NCI-H2107 (cell line): ENCODE data around the gene EPHA3.

Experiments
- DNase-seq: peaks from one replicate; lab custom pipeline; 2025; lab: John Stamatoyannopoulos, UW

EPHA3 gene

DNA sequence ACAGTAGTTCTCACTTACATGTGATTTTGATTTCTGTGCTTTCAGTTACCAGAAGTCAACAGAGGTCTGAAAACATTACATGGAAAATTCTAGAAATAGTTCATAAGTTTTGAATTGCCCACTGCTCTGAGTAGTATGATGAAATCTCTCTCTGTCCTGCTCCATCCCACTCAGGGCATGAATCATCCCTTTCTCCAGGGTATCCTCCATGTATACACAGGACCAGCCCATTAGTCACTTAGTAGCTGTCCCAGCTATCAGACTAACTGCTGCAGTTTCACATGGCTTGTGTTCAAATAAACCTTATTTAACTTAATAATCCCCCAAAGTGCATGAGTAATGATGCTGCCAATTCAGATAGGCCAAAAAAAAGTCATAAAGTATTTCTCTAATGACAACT lies 38.6 kb downstream of the EPHA3 start:
- no peak for DNase-seq

DNA sequence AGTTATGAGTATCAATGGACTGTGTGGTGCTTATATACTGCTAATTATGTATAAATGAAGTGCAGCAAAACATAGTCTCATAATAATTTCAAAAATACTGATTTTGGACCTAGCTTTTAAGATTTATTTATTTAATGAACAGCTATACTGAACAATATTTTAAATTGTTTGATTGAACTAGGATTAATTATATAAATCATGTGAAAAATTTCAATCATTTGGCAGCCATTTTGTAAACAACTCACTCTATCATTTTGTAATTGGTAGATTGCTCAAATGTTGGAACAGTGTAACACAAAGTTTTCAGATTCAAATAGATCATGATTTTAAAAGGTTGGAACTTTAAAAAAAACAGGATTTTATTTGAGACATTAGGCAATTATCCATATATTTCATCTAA lies 47.0 kb downstream of the EPHA3 start:
- DNase-seq, result no peak

- no peak for DNase-seq
Measured at GRCh38 chr3:89155811-89156210, 48.4 kb downstream of the EPHA3 start.

DNA sequence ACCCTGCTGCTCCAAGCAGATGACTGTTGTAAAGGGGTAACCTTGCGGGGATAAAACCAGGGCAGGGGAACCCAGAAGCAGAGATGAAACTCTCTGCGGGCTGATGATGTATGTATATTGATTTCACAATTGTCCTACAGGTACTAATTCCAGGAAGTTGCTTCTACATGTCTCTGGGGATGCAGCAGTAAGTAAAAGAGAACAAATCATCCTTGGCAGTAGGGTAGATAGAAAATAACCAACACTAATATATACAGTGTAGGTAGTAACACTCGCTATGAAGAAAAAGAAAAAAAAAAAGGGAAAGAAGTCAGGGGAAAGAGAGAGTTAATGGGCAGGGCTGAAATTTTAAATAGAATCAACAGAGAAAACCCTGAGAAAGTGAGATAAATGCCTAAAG lies 50.2 kb downstream of the EPHA3 start:
- DNase-seq, result no peak

DNA sequence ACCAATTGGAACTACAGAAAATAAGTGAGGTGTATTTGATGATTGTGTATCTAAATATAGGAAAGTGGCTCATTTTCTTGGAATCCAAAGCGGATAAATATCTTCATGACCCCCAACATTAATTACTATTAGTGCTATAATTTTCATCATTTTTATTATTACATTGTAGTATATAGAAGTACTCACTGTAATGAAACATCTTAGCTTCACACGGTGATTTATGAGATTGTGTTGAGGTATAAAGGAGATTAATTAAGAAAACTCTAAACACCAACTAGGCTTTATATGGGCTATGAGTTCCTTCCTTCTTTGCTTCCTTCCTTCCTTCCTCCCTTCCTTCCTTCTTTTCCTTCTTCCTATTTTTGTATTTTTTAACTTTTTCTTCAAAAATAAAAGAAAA lies 52.2 kb downstream of the EPHA3 start:
- no peak for DNase-seq

DNA sequence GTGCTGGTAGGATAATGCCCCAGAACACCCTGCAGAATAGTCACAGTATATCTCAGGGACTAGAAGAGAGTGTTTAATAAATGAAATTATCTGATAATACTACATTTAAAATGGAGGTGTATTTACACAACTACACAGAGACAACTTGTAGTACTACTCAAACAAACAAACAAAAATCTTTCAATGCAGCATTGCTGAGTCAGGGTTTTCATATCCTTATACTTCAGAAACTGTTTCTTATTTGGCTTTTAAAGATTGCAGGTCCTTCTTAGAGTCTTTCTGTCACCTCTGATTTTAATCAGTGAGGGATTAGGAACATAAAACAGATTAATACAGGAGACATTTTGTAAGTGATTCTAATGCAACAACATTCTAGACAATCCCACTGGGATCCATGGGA lies 57.4 kb downstream of the EPHA3 start:
- DNase-seq, result no peak

- DNase-seq, result no peak
Measured at GRCh38 chr3:89165636-89166263, 58.3 kb downstream of the EPHA3 start.

DNA sequence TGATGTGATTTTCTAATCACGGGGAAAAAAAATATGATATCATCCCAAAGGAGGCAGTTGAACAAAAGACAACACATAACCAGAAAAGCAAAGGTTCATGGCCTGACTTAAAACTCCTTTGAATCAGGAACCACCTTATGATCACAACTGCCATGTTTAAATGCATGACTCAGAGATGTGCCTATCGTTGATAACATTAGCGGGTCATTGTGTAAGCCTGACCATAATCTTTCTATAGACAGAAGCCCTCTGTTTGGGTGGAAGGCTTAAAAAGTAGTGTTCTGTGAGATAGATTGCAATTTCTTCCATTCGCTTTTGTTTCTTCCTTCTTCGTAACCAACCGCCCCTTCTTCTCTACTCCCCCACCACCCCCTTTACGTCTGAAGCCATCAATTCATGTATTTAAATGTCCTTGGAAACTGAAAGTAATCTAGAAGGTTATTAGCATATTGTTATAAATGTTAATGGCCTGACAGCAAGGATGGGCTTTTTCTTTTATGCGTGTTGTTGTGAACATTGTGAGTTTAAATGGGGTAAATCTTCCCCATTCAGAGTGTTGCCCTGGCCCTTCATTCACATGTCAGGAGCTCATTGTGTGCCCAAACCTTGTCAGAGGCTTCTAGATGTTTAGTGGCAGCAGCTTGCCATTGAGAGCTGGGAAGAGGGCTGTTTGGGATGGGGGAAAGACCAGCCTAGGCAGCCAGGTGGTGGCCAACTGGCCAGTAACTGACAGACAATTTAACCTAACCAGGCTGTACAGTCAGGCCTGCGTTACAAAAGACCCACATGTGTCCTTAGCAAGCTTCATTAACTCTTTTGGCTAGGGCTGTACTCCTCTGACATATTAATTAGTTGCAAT lies 64.5 kb downstream of the EPHA3 start:
- no peak for DNase-seq

DNA sequence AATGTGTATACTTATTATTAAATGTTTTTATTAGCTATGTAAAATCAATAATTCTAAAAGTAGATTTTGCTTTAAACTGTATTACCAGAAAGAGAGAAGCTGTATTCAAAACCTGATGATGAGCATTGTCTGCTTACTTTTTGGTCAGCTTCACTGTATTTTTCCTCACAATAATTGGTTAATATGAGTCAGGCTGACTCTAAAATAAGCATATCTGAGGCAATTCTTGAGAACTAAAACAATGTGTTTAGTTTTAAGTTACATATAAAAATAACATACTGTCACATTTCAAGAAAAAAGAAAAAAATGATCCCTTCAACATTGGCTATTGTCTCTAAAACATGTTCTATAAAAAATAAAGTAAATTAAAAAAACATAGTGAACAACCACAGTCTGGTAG lies 66.1 kb downstream of the EPHA3 start:
- no peak for DNase-seq

GRCh38 chr3:89179355-89180001 lies 72.1 kb downstream of the EPHA3 start:
- no peak for DNase-seq

DNA sequence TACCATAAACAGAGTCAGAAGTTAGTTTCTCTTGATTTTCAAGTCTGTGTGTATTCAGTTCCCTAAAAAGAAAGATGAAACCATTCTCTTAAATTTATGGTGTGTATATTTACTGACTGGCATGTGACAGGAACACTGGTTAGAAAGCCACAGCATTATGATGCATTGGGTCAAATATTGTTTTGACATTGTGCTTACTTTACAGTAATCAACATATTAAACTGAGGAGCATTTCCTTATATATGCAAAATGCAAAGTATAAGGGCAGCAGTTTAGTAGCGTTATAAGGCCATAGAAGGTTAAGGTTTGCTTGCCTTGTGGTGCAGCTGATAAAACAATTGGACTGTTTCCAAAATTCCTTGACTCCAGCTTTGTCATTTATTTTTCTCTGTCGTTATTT lies 72.9 kb downstream of the EPHA3 start:
- no peak for DNase-seq

- no peak for DNase-seq
Measured at GRCh38 chr3:89182056-89182455, 74.6 kb downstream of the EPHA3 start.

- no peak for DNase-seq
Measured at GRCh38 chr3:89184151-89184995, 77.0 kb downstream of the EPHA3 start.

DNA sequence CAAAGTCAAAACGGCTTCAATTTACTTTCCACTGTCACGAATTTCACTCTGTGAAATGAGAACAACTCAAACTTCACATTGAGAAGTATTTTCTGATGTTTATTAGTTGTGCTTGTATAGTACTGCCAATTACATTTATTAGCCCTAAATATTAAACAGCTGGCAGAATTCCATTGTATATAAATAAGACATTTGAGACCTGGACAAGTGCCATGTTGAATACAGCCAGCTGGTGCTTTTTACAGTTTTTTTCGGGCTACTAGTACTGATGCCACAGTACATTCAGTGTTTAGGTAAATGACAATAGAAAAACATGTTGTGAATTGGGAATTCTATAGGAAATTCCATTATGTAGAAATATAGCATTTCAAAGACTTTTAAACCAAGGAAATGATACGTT lies 79.0 kb downstream of the EPHA3 start:
- DNase-seq, result no peak

GRCh38 chr3:89198591-89198990 lies 91.2 kb downstream of the EPHA3 start:
- DNase-seq, result no peak

DNA sequence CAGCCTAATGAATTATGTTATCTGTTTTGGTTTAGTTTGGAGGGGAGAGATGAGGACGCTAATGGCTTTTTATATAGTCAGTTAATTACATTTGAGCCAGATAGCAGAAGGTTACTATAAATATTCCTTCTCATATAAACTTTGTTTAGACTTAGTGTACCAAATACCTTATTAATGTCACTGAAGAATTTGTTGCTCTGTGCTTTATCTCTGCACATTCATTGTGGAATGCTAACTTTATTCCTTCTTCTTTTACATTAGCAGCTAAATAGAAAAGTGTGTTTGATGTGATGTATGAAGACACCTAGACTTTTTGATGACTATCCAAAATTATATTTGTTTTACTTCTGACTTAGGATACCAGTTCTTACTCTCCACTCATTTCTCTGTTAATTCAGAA lies 105.2 kb downstream of the EPHA3 start:
- no peak for DNase-seq

GRCh38 chr3:89216016-89216739 lies 108.8 kb downstream of the EPHA3 start:
- no peak for DNase-seq

GRCh38 chr3:89217148-89217685 lies 109.8 kb downstream of the EPHA3 start:
- DNase-seq, result no peak

DNA sequence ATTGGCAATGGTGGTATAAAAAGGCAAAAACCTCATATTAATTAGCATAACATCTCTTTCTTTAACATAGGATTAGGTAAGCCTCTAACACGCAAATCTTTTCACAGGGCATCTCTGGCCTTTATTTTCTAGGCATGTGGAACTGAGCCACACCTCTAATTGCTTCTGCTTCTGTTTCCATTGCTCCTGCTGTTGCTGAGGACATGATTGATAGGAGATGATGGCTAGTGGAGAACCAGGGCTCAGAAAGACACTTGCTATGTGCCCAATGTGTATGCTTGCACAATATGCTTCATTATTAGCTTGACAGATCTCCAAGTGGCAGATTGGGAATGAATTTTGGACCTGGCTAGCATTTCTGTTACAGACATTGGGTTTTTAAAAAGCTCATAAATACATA lies 114.5 kb downstream of the EPHA3 start:
- no peak for DNase-seq

- DNase-seq, result no peak
Measured at GRCh38 chr3:89223188-89223587, 115.8 kb downstream of the EPHA3 start.

GRCh38 chr3:89227218-89227617 lies 119.8 kb downstream of the EPHA3 start:
- no peak for DNase-seq
